Body of pancreas (tissue), 4 donors: ENCODE measurements around the gene PTPRN2.

ENCODE experiments used
- CTCF ChIP-seq, 7 experiments: fragments of 450-650 bp in 4 of 7; fragments of 200-600 bp in 3 of 7; sonication (generic) in 3 of 7; IDR thresholded peaks; one replicate each; pipeline ENCODE4 v1.5.1; 2016 to 2019; ENCODE audit warnings: antibody characterized with exemption in 7 of 7
- POLR2A ChIP-seq, 3 donors: fragments of 450-650 bp; IDR thresholded peaks; one replicate each; pipeline ENCODE4 v1.6.1; 2016; ENCODE audit warnings: antibody characterized with exemption in 3 of 3, mild to moderate bottlenecking in 2 of 3

DNA sequence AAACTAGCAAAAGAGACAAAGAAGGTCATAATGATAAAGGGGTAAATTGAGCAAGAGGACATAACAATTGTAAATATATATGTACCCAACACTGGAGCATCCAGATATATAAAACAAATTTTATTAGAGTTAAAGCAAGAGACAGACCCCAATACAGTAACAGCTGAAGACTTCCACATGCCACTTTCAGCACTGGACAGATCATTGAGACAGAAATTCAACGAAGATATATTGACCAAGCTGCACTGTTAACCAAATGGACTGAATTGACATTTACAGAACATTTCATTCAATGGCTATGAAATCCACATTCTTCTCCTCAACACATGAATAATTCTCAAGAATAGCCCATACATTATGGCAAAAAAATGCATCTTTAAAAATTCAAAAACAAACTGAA lies 378.2 kb downstream of the PTPRN2 start:
- no peak for TF ChIP-seq POLR2A (IDR thresholded peaks at IDR 0.05)
- no peak for TF ChIP-seq CTCF (IDR thresholded peaks at IDR 0.05)
